ENCODE measurements around the gene NUP133. TPM values are rescaled to one million over a fixed set of nuclear protein-coding genes. Genes with fewer than 3 reads are reported as not detected.

Gene NUP133
- polyA plus RNA-seq, 3 donors: 43.2 to 49.0 (median 44.6) TPM

Other genes with a start within 250 kb of the NUP133 start
- gene RAB4A, start 237.2 kb downstream of the NUP133 start, polyA plus RNA-seq (ENCODE audit: insufficient read length in 3 of 3): 10 to 100 TPM; 51.9 to 62.5 (median 52.8) TPM
- 1 to 10 TPM; 8.4 to 9.4 (median 8.7) TPM for gene CCSAP, start 165.3 kb downstream of the NUP133 start, polyA plus RNA-seq (ENCODE audit: insufficient read length in 3 of 3)
- 10 to 100 TPM in 1 of 3 donors, under 1 TPM in 2; 0.50 to 10.4 (median 0.70) TPM for gene ACTA1, start 74.2 kb downstream of the NUP133 start, polyA plus RNA-seq (ENCODE audit: insufficient read length in 3 of 3)
- gene ABCB10, start 50.4 kb upstream of the NUP133 start, polyA plus RNA-seq (ENCODE audit: insufficient read length in 3 of 3): 10 to 100 TPM; 18.3 to 18.7 (median 18.5) TPM
- gene TAF5L, start 117.8 kb upstream of the NUP133 start, polyA plus RNA-seq (ENCODE audit: insufficient read length in 3 of 3): 10 to 100 TPM; 17.8 to 20.5 (median 18.8) TPM
- gene URB2, start 117.9 kb upstream of the NUP133 start, polyA plus RNA-seq (ENCODE audit: insufficient read length in 3 of 3): 1 to 10 TPM; 7.9 to 8.9 (median 8.0) TPM

Data from renal pelvis (tissue), 3 donors.